GM19240 (cell line): ENCODE measurements around the gene SH2B2.

ENCODE experiments used
- DNase-seq: peaks from one replicate; pipeline ENCODE4 v3.0.0; 2011; ENCODE audit warnings: low spot score; ENCODE audit not compliant: insufficient read length

The SH2B2 gene

GRCh38 chr7:102266541-102266940 is 20.1 kb upstream of the SH2B2 start:
- DNase-seq = no peak

GRCh38 chr7:102268635-102269034 is 18.0 kb upstream of the SH2B2 start:
- no peak for DNase-seq

- DNase-seq = no peak
These were observed 16.3 kb upstream of the SH2B2 start for GRCh38 chr7:102270178-102270887.

- no peak for DNase-seq
These were observed 15.4 kb upstream of the SH2B2 start for GRCh38 chr7:102271158-102271798.

GRCh38 chr7:102272075-102272916 is 14.4 kb upstream of the SH2B2 start:
- peak; percentile 83 for DNase-seq

- no peak for DNase-seq
These were observed 13.5 kb upstream of the SH2B2 start for GRCh38 chr7:102272917-102273748.

- DNase-seq = no peak
These were observed 12.6 kb upstream of the SH2B2 start for GRCh38 chr7:102273749-102274712.

GRCh38 chr7:102275123-102275703 is 11.5 kb upstream of the SH2B2 start:
- DNase-seq = no peak

GRCh38 chr7:102277901-102278300 is 8.8 kb upstream of the SH2B2 start:
- DNase-seq = no peak

GRCh38 chr7:102279537-102280400 is 6.9 kb upstream of the SH2B2 start:
- peak; percentile 85 for DNase-seq

GRCh38 chr7:102280521-102280920 is 6.1 kb upstream of the SH2B2 start:
- no peak for DNase-seq

GRCh38 chr7:102281785-102282184 is 4.9 kb upstream of the SH2B2 start:
- no peak for DNase-seq

GRCh38 chr7:102282465-102283362 is 4.0 kb upstream of the SH2B2 start:
- DNase-seq = no peak

GRCh38 chr7:102283477-102284189 is 3.0 kb upstream of the SH2B2 start:
- no peak for DNase-seq

- DNase-seq = no peak
These were observed 2.3 kb upstream of the SH2B2 start for GRCh38 chr7:102284399-102284798.

GRCh38 chr7:102284891-102285539 is 1.7 kb upstream of the SH2B2 start:
- no peak for DNase-seq
